ENCODE results near the gene BMP2K. TPM values are rescaled to one million over a fixed set of nuclear protein-coding genes. Genes with fewer than 3 reads are reported as not detected.

The BMP2K gene
- total and polyA plus RNA-seq, 3 donors from 2014 or later, result 64.9 to 110 (median 102) TPM

- intact Hi-C loops (cut with DNase I; ENCODE audit: low total_unique reads), result no loop called here
- H3K4me1 ChIP-seq, result peaks cover 16% of the 10 kb centered on the region
- no peak overlapping the region for H3K27ac ChIP-seq
- H3K27me3 ChIP-seq, result no peaks in the 10 kb centered on the region
- H3K36me3 ChIP-seq (ENCODE audit: low read depth, missing control alignments), result no peaks in the 10 kb centered on the region
- 54 to 59% methylated on average over 1 of the region's 1 CpG for WGBS, 2 donors
- no peaks in the 10 kb centered on the region for H3K9me3 ChIP-seq
- DNase-seq, result no peak
- TF ChIP-seq POLR2A (IDR thresholded peaks at IDR 0.05) (no peak), CTCF (IDR thresholded peaks at IDR 0.05) (no peak)
- no peak overlapping the region for H3K4me3 ChIP-seq
Observed at GRCh38 chr4:78781139-78781538, 5.0 kb downstream of the BMP2K start.

GRCh38 chr4:78781924-78782323 lies 5.8 kb downstream of the BMP2K start:
- H3K9me3 ChIP-seq, result no peaks in the 10 kb centered on the region
- intact Hi-C loops (cut with DNase I; ENCODE audit: low total_unique reads), result no loop called here
- no peak overlapping the region for H3K4me3 ChIP-seq
- 89 to 98% methylated on average over 3 of the region's 3 CpGs for whole genome bisulfite sequencing, 2 donors
- DNase-seq, result no peak
- H3K27ac ChIP-seq, result no peak overlapping the region
- TF ChIP-seq CTCF (IDR thresholded peaks at IDR 0.05), result no peak
- no peak for TF ChIP-seq POLR2A (IDR thresholded peaks at IDR 0.05)
- peaks cover 16% of the 10 kb centered on the region for H3K4me1 ChIP-seq
- H3K27me3 ChIP-seq, result no peaks in the 10 kb centered on the region
- no peaks in the 10 kb centered on the region for H3K36me3 ChIP-seq (ENCODE audit: low read depth, missing control alignments)

GRCh38 chr4:78784236-78784865 lies 8.2 kb downstream of the BMP2K start:
- intact Hi-C loops (cut with DNase I; ENCODE audit: low total_unique reads), result no loop called here
- H3K4me1 ChIP-seq, result peaks cover 16% of the 10 kb centered on the region
- H3K4me3 ChIP-seq, result no peak overlapping the region
- WGBS, 2 donors, result 38 to 44% methylated on average over 4 of the region's 4 CpGs
- H3K9me3 ChIP-seq, result no peaks in the 10 kb centered on the region
- no peaks in the 10 kb centered on the region for H3K36me3 ChIP-seq (ENCODE audit: low read depth, missing control alignments)
- no peak for DNase-seq
- H3K27me3 ChIP-seq, result no peaks in the 10 kb centered on the region
- TF ChIP-seq CTCF (IDR thresholded peaks at IDR 0.05) (no peak), POLR2A (IDR thresholded peaks at IDR 0.05) (no peak)
- peak overlapping the region in 1 of 2 donors; percentile 41 for H3K27ac ChIP-seq

- TF ChIP-seq POLR2A (IDR thresholded peaks at IDR 0.05) (no peak), CTCF (IDR thresholded peaks at IDR 0.05) (no peak)
- Histone ChIP-seq H3K36me3 (ENCODE audit: low read depth, missing control alignments) (no peaks in the 10 kb centered on the region), H3K27ac (no peak overlapping the region), H3K4me1 (peaks cover 6% of the 10 kb centered on the region), H3K4me3 (no peak overlapping the region), H3K27me3 (no peaks in the 10 kb centered on the region), H3K9me3 (no peaks in the 10 kb centered on the region)
- no peak for DNase-seq
- intact Hi-C loops (cut with DNase I; ENCODE audit: low total_unique reads), result no loop called here
- 64 to 70% methylated on average over 2 of the region's 2 CpGs for WGBS, 2 donors
Observed at GRCh38 chr4:78787392-78788006, 11.3 kb downstream of the BMP2K start.

All from testis (tissue), 3 donors.